ENCODE results near the gene OGT.
"Not testable (repeated sequence)": the region's sequence is repeated elsewhere in the genome, so short reads cannot be mapped to it uniquely, and the experiment has no call there.

Gene OGT

GRCh38 chrX:71549986-71550385 is 17.1 kb downstream of the OGT start:
- peaks cover 25% of the 10 kb centered on the region for H3K9me3 Mint-ChIP-seq

DNA sequence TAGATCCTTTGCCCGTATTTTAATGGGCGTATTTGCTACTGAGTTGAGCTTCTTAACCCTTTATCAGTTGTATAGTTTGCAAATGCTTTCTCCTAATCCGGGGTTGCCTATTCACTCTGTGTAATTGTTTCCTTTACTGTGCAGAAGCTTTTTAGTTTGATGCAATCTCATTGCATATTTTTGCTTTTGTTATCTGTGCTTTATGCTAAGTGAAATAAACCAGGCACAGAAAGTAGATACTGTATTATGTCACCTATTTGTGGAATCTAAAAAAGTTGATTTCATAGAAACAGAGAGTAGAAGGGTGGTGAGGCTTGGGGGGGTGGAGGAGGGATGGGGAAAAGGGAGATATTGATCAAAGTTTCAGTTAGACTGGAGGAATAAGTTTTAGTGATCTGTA is 17.7 kb downstream of the OGT start:
- no peak for TF ChIP-seq CTCF (IDR thresholded peaks at IDR 0.05)
- H3K4me3 Mint-ChIP-seq: no peak overlapping the region
- H3K27ac Mint-ChIP-seq: no peak overlapping the region
- H3K9me3 Mint-ChIP-seq: peaks cover 25% of the 10 kb centered on the region
- no peak for DNase-seq
- no peaks in the 10 kb centered on the region for H3K27me3 Mint-ChIP-seq (ENCODE audit: low read depth, poor library complexity)
- H3K4me1 Mint-ChIP-seq: no peaks in the 10 kb centered on the region
- peaks cover 53% of the 10 kb centered on the region for H3K36me3 Mint-ChIP-seq (ENCODE audit: low read depth)

More at GRCh38 chrX:71549986-71550385, 17.1 kb downstream of the OGT start:
- Mint-ChIP-seq H3K27ac (no peak overlapping the region), H3K4me3 (no peak overlapping the region), H3K27me3 (ENCODE audit: low read depth, poor library complexity) (no peaks in the 10 kb centered on the region), H3K36me3 (ENCODE audit: low read depth) (peaks cover 47% of the 10 kb centered on the region), H3K4me1 (no peaks in the 10 kb centered on the region)
- no peak for DNase-seq
- TF ChIP-seq CTCF (IDR thresholded peaks at IDR 0.05): no peak

GRCh38 chrX:71556036-71556435 is 23.1 kb downstream of the OGT start:
- Mint-ChIP-seq H3K27ac (no peak overlapping the region), H3K9me3 (peaks cover 29% of the 10 kb centered on the region), H3K4me1 (no peaks in the 10 kb centered on the region), H3K27me3 (ENCODE audit: low read depth, poor library complexity) (no peaks in the 10 kb centered on the region), H3K36me3 (ENCODE audit: low read depth) (peaks cover 56% of the 10 kb centered on the region), H3K4me3 (no peak overlapping the region)
- TF ChIP-seq CTCF (IDR thresholded peaks at IDR 0.05): no peak
- DNase-seq: no peak

DNA sequence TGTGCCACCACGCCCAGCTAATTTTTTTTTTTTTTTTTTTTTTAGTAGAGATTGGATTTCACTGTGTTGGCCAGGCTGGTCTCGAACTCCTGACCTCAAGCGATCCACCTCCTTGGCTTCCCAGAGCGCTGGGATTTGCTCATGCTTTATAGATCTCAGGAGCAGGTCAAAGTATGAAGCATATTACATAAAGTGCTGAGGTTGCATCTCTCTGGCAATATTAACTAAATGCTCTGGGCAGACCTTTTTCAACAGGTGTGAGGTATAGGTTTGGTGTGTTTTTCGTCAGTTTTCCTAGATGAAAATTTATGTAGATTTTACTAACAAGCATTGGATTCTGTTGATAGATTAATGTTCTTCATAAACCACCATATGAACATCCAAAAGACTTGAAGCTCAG is 26.0 kb downstream of the OGT start:
- Mint-ChIP-seq H3K4me3 (no peak overlapping the region), H3K36me3 (ENCODE audit: low read depth) (peaks cover 67% of the 10 kb centered on the region), H3K9me3 (peaks cover 34% of the 10 kb centered on the region), H3K4me1 (no peaks in the 10 kb centered on the region), H3K27ac (no peak overlapping the region), H3K27me3 (ENCODE audit: low read depth, poor library complexity) (no peaks in the 10 kb centered on the region)
- no peak for DNase-seq
- TF ChIP-seq CTCF (IDR thresholded peaks at IDR 0.05): no peak

DNA sequence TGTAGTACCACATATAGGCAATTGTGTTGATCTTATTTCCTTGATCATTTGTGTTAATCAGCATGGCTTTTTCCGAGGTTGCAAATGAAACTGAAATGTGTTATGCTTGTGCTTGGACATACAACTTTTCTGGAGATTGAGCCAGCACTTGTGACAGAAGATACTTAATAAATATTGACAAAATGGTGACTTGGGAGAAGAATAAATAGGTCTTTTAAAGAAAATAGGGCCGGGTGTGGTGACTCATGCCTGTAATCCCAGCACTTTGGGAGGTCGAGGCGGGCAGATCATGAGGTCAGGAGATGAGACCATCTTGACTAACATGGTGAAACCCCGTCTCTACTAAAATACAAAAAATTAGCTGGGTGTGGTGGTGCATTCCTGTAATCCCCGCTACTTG is 26.9 kb downstream of the OGT start:
- H3K27me3 Mint-ChIP-seq (ENCODE audit: low read depth, poor library complexity); H3K4me3 Mint-ChIP-seq; H3K4me1 Mint-ChIP-seq; DNase-seq; H3K27ac Mint-ChIP-seq: not testable (repeated sequence)
- Mint-ChIP-seq H3K36me3 (ENCODE audit: low read depth) (peaks cover 68% of the 10 kb centered on the region), H3K9me3 (peaks cover 40% of the 10 kb centered on the region)

DNA sequence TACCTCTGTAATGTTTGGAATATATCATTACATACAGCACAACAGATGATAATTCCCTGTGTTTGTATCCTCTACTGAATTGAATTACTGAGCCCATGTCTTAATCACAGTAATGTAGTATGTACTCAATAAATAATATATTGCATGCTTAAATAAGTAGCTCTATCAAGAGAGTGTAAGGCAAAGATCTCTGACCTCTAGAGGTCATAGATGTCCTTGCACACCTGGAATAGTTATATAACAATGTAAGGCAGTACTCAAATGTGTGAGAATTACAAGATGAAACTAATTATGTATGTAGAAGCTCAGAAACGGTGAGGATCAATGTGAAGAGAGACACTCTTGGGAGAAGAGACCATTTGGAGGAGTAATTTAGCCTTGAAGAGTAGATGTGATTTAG is 31.0 kb downstream of the OGT start:
- TF ChIP-seq CTCF (IDR thresholded peaks at IDR 0.05): no peak
- H3K27ac Mint-ChIP-seq: no peak overlapping the region
- H3K4me3 Mint-ChIP-seq: no peak overlapping the region
- no peaks in the 10 kb centered on the region for H3K4me1 Mint-ChIP-seq
- H3K36me3 Mint-ChIP-seq (ENCODE audit: low read depth): peaks cover 67% of the 10 kb centered on the region
- H3K9me3 Mint-ChIP-seq: peaks cover 46% of the 10 kb centered on the region
- DNase-seq: no peak
- H3K27me3 Mint-ChIP-seq (ENCODE audit: low read depth, poor library complexity): no peaks in the 10 kb centered on the region
